Astrocyte of the cerebellum (primary cell): ENCODE data around the gene CD109.
"Not testable (repeated sequence)": the region's sequence is repeated elsewhere in the genome, so short reads cannot be mapped to it uniquely, and the experiment has no call there.

ENCODE experiments used
- DNase-seq: peaks from one replicate; pipeline ENCODE4 v3.0.0-alpha.2; 2011; ENCODE audit warnings: low read depth
- H3K4me3 ChIP-seq: 2 replicates; pipeline ENCODE4 v1.5.1; 2011; ENCODE audit warnings: mild to moderate bottlenecking, low read depth, low read length, moderate library complexity
- in situ Hi-C: cut with HindIII; loops from 2 replicates; pipeline ENCODE4 v1.10.0; 2017; ENCODE audit warnings: low sequenced_read_pairs
- TF ChIP-seq, protein P1 (sequence below): IDR thresholded peaks from 2 replicates; pipeline ENCODE4 v1.5.1; 2012; ENCODE audit warnings: low read length, low read depth, moderate library complexity, mild to moderate bottlenecking; ENCODE audit errors: missing control alignments

Gene CD109

GRCh38 chr6:73712535-73713173, 16.7 kb downstream of the CD109 start:
- no peak for DNase-seq
- in situ Hi-C loops: no loop called here
- H3K4me3 ChIP-seq: no peak overlapping the region
- TF ChIP-seq, protein P1, sequence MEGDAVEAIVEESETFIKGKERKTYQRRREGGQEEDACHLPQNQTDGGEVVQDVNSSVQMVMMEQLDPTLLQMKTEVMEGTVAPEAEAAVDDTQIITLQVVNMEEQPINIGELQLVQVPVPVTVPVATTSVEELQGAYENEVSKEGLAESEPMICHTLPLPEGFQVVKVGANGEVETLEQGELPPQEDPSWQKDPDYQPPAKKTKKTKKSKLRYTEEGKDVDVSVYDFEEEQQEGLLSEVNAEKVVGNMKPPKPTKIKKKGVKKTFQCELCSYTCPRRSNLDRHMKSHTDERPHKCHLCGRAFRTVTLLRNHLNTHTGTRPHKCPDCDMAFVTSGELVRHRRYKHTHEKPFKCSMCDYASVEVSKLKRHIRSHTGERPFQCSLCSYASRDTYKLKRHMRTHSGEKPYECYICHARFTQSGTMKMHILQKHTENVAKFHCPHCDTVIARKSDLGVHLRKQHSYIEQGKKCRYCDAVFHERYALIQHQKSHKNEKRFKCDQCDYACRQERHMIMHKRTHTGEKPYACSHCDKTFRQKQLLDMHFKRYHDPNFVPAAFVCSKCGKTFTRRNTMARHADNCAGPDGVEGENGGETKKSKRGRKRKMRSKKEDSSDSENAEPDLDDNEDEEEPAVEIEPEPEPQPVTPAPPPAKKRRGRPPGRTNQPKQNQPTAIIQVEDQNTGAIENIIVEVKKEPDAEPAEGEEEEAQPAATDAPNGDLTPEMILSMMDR: no peak

GRCh38 chr6:73713426-73714147, 17.6 kb downstream of the CD109 start:
- in situ Hi-C loops: no loop called here
- TF ChIP-seq, protein P1: no peak
- H3K4me3 ChIP-seq: no peak overlapping the region
- DNase-seq: no peak

GRCh38 chr6:73715111-73715508, 19.1 kb downstream of the CD109 start:
- H3K4me3 ChIP-seq, DNase-seq, in situ Hi-C loops: not testable (repeated sequence)

GRCh38 chr6:73719046-73719445, 23.0 kb downstream of the CD109 start:
- in situ Hi-C loops: no loop called here
- H3K4me3 ChIP-seq: no peak overlapping the region
- TF ChIP-seq, protein P1: no peak
- DNase-seq: no peak

DNA sequence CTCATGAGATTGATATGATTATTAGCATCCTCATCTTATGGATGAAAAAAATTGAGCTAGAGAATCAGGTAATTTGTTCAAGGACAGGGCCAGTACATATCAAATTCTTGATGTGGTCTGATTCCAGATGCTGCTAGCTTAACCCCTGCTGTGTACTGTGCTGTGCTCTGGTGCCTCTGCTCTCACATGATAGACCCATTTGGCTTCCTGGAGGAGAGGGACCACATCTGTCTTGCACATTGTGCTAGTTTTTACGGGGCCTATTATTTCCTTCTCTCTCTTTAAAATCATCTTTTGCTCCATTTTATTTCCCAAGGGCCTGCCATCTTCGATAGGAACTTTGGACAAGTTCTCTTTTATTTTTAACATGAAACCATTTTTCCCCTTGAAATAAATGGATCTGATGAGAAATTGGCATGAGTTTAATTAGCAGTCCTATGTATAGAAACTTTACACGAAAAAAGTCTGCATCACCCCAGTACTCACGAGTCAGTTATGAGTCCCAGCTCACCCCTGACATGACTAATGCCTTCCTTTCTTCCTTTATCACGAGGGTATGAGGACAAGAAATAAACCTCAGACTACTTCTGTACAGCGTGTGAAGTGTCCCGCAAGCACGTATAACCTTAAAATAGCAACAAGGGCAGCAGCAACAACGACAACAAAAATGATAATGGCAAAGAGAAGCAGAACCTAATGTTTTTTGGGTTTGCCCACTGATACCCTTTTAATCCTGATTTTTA, 26.5 kb downstream of the CD109 start:
- no peak overlapping the region for H3K4me3 ChIP-seq
- TF ChIP-seq, protein P1: no peak
- no peak for DNase-seq
- in situ Hi-C loops: no loop called here

GRCh38 chr6:73723480-73723879, 27.5 kb downstream of the CD109 start:
- H3K4me3 ChIP-seq, in situ Hi-C loops, DNase-seq: not testable (repeated sequence)

- in situ Hi-C loops: no loop called here
- TF ChIP-seq, protein P1: no peak
- no peak for DNase-seq
- no peak overlapping the region for H3K4me3 ChIP-seq
Measured at GRCh38 chr6:73724389-73724788, 28.4 kb downstream of the CD109 start.

DNA sequence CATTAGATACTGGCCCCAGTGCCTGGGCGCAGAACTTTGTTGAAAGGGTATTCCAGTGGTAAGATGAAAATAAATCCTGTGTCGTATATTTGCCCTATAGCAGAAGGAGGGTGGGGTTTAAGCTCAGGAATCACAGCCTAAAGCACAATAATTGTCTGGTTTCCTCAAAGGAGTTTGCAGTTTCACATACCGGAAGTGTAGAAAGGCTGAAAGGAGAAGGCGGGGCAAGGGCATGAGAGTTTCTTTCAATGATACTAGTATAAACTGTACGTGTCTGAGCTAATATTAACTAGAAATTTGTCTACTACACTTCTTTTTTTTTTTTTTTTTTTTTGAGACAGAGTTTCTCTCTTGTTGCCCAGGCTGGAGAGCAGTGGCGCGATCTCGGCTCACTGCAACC, 29.2 kb downstream of the CD109 start:
- DNase-seq, H3K4me3 ChIP-seq, in situ Hi-C loops: not testable (repeated sequence)
